Colon (tissue), 2 donors: ENCODE measurements around the gene LHFPL5.

Experiments used
- FAIRE-seq: peaks from 2 replicates; lab custom pipeline; 2012; peaks lifted over from hg19 to GRCh38; lab: Jason Lieb, UNC
- donor health status: control.
- donor health status: control.

LHFPL5 gene

GRCh38 chr6:35856250-35856649 is 51.1 kb downstream of the LHFPL5 start:
- FAIRE-seq: no peak

DNA sequence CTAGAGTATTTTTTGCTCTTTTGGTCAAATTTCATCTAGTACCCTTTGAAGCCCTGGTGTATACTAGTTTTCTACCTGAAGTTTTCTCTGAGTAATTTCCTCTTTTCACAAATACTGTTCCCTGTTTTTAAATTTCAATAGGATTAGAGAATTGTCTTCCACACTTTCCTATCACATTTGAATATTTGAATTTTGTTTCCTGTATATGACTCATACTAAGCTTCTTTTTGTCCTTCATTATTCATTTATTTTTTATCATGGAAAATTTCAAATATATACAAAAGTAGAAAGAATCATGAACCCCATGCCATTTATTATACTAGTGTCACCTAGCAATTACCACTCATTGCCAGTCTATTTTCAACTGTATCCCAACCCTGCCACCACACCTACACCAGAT is 52.7 kb downstream of the LHFPL5 start:
- FAIRE-seq: no peak

DNA sequence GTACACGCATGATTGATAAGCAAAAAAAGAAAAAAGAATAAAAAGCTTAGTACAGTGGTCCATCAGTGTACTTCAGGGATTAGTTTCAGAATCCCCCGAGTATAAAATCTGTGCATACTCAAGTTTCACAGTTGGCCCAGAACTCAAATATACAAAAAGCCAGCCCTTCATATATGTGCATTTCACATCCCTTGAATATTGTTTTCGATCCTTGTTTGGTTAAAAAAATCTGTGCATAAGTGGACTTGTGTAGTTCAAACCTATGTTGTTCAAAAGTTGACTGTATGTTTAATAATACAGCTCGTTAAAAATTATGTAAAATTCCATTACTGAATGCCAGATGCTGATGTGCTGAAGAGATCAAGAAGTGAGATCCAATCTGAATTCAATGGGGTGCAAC is 54.2 kb downstream of the LHFPL5 start:
- no peak for FAIRE-seq
